HG03571 (cell line): ENCODE data around the gene ALPG.
"Not testable (repeated sequence)": the region's sequence is repeated elsewhere in the genome, so short reads cannot be mapped to it uniquely, and the experiment has no call there.

Experiments used
- ATAC-seq: cut with Tn5 transposase; IDR thresholded peaks from one replicate; pipeline ENCODE4 v1.9.1; 2021; ENCODE audit not compliant: unreplicated experiment

ALPG gene

DNA sequence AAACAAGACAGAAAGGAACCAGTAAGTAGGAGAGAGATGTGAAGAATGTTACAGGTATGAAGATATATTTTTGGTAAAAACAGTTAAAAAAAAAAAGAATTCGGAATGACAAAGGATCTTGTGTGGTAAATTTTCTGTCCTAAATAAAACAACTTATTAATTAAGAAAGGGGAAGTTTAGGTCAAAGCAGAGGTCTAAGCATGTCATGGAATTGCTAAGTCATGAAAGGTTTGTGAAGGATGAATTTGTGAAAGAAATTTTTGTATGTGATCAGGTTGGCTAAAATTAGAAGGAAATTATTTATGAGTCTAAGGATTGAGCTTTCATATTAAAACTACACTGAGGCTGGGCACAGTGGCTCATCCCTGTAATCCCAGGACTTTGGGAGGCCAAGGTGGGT lies 11.1 kb upstream of the ALPG start:
- no peak for ATAC-seq

DNA sequence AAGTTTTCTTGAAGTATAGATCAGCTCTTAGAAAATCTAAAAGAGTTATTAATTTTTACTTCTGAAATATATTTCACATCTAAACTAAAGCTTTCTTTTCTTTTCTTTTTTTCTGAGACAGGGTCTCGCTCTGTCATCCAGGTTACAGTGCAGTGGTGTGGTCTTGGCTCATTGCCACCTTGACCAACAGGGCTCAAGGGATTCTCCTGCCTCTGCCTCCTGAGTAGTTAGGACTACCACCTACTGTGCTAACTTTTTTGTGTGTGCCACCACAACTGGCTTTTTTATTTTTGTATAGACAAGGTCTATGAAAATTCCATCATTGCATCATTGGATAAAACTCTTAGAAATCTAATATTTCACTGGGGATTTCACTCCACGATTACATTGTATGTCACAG lies 10.0 kb upstream of the ALPG start:
- ATAC-seq = no peak

DNA sequence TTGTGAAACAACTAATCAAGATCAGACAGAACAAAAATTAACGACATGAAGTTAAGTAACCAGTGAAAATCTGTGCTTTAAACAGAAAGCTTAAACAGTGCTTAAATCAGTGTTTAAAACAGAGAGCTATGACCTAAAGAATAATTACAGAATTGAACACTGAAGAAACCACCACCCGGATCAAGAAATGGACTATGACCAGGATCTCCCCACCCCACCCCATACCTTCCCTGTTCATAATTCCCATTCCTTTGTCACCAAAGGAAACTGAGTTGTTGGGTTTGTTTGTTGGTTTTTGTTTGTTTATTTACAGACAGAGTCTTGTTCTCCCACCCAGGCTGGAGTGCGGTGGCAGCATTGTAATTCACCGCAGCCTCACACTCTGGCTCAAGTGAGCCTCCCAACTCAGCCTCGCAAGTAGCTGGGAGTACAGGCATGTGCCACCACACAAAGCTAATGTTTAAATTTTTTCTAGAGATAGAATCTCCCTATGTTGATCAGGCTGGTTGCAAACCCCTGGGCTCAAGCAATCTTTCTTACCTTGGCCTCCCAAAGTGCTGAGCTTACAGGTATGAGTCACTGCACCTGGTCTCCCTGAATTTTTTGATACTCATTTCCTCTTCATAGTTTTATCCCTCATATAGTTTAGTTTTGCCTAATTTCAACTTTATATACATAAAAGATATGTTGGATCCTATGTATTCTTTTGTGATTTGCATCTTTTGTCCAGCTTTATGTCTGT lies 8.2 kb upstream of the ALPG start:
- ATAC-seq = no peak

DNA sequence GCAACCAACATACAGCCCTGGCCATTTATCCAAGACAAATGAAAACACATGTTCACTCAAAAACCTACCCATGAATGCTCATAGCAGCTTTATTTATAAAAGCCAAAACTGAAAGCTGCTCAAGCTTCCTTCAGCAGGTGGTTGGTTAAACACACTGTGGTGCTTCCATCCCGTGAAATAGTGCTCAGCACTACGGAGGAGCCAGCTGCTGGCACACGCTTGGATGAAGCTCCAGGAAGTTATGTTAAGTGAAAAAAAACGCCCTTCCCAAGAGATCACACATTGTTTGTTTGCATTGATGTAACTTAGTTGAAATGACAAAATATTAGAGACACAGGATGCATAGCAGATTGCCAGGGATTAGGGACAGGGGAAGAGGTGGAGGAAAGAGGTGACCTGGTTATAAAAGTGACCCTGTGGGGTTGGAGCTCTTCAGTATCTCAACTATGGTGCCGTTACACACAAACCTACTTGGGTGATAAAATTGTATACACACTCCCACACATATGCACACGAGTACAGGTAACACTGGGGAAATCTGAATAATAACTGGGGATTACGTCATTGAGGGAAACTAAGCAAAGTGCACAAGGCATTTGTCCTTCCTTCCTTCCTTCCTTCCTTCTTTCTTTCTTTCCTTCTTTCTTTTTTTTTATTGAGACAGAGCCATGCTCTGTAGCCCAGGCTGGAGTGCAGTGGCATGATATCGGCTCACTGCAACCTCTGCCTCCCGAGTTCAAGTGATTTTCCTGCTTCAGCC lies 6.2 kb upstream of the ALPG start:
- no peak for ATAC-seq

DNA sequence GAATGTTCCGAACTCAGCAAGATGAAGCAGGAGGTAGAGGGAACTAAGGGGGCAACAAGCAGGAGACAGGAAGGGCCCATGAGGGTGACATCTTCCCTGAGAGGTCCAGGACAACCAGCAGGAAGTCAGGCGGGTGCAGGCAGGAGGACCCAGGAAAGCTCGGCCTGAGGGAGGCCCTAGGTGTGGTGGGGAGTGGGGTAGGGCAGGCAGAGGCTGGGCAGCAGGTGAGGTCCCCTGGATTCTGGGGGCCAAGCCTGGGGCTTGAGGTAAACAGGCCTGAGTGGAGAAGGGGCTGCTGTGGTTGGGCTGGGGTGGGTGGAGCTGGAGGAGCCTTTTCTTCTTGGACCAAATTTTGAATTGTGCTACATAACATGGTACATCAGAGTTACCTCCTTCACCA lies 4.1 kb upstream of the ALPG start:
- no peak for ATAC-seq

GRCh38 chr2:232405943-232406510 lies 617 bp upstream of the ALPG start:
- ATAC-seq = no peak

GRCh38 chr2:232407428-232408150 lies 945 bp downstream of the ALPG start:
- ATAC-seq = not testable (repeated sequence)

DNA sequence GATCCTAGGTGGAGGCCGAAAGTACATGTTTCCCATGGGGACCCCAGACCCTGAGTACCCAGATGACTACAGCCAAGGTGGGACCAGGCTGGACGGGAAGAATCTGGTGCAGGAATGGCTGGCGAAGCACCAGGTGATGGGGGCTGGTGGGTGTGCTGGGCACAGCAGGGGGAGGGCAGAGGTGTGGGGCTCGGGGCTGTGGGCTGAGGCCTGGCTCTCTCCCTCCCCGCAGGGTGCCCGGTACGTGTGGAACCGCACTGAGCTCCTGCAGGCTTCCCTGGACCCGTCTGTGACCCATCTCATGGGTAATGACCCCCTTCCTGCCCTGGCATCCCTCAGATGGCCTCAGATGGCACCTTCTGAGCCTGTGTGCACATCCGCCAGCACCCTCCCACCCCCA lies 1.6 kb downstream of the ALPG start:
- not testable (repeated sequence) for ATAC-seq

- not testable (repeated sequence) for ATAC-seq
Measured at GRCh38 chr2:232409617-232410016, 3.0 kb downstream of the ALPG start.

GRCh38 chr2:232410238-232410900 lies 3.7 kb downstream of the ALPG start:
- no peak for ATAC-seq

GRCh38 chr2:232411901-232412629 lies 5.4 kb downstream of the ALPG start:
- no peak for ATAC-seq

GRCh38 chr2:232412986-232413385 lies 6.3 kb downstream of the ALPG start:
- no peak for ATAC-seq

GRCh38 chr2:232415138-232415690 lies 8.6 kb downstream of the ALPG start:
- no peak for ATAC-seq

DNA sequence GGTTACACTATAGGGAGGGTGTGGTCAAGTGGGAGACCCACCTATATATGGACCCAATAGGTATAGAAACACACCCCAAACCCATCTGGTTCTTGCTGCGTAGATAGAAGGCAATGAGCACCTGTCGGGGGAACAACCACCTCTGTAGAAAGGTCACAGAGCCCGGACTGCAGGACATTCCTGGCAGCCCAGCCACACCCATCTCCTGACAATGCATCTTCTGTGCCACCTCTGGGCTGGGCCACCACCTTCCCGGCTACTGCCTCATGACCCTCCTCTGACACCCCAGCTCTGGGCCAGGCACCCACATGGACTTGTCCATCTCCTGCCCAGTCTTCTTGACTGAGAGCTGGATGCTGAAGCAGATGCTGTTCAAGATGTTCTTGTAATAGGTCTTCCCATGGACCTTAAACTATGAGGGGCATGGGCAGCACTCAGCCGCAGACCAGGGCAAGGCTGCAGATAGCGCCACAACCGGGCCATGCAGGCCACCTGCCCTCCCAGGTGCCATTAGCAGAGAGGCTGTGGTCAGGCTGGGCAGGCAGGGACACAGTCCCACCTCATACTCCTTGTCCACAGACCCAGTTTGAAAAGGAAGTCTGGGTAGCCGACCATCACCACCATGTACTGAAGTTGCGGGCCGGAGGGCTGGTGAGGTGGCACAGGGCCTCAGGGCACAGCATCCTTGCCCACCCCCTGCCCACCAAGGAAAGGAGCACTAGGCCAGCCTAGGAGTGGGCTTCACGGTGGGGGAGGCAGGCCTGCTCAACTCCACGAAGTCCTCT lies 9.3 kb downstream of the ALPG start:
- no peak for ATAC-seq

DNA sequence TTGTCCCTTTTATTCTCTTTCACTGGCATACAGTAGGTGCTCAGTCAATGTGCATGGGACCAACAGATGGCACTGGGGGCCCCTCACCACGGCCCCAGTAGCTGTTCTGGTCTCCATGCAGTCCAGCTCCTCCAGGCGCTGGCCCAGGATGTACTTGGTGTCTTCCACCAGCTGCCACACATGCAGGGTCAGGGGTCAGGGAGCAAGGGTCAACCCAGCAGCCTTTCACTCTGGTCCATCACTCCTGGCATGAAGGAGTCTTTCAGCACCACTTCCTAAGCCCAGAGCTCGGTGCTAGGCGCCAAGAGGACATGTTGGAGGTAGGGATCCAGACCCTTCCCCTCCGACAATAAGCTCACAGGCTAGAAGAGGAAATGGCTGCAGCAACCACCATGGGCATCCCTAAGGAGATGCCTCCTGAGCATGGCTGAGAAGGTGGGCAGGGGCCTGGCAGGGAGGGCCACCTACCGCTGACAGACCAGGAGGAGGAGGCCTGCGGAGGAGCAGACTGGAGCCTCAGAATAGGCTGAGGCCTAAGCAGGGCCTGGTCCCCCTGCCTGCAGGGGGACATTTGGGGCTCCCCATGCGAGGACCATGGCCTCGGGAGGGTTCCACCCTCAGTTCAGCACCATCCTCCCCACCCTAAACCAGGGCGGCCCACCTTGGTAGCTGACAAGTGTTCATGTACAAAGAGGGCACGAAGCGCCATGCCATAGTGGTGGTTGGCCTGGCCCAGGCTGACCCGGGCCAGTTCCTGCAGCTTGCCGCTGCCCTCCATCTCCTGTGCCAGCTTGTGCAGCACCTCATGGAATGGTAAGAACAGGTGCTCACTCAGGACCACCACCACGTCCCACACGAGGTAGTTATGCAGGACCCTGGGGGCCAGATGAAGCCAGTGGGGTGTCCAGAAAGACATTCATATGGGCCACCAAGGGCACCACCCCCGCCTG lies 10.2 kb downstream of the ALPG start:
- ATAC-seq = no peak

DNA sequence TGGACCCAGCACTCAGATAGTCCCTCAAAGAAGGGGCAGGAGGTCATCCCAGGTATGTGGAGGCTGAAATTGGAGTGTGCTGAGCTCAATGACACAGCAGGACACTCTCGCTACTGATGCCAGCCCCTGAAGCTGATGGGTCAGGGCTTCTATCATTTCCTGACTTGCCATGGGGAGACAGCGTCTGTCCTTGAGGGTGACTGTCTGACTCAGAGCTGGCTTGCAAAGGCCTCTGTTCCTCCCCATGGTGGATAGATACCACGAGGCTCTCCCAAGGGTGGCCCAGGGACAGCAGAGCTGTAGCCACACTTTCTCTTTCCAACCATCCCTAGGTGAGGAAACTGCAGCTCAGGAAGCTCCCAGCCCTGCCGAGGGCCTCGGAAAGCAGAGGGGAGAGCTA lies 10.8 kb downstream of the ALPG start:
- no peak for ATAC-seq

GRCh38 chr2:232418056-232418455 lies 11.4 kb downstream of the ALPG start:
- no peak for ATAC-seq
